HepG2 (cell line): ENCODE data around the gene CYP21A2. TPM values are rescaled to one million over a fixed set of nuclear protein-coding genes. Genes with fewer than 3 reads are reported as not detected.

Experiments
- ATRX ChIP-seq: sonication (generic); formaldehyde crosslinking; IDR thresholded peaks from 2 replicates; pipeline ENCODE4 v1.4.0; 2020; ENCODE audit warnings: missing genetic modification reagents, borderline replicate concordance
- CEBPB ChIP-seq: IDR thresholded peaks from 2 replicates; pipeline ENCODE4 v1.6.1; 2011; ENCODE audit warnings: low read depth, low read length, improper control_type of control experiment, borderline replicate concordance
- HNRNPUL1 ChIP-seq: fragments of 200-400 bp; formaldehyde crosslinking; IDR thresholded peaks from 2 replicates; pipeline ENCODE4 v1.6.1; 2017; ENCODE audit warnings: low read depth, mild to moderate bottlenecking, low read length, moderate library complexity
- KAT2B ChIP-seq: fragments of 150-350 bp; IDR thresholded peaks from 2 replicates; pipeline ENCODE4 v1.6.1; 2014; ENCODE audit warnings: low read depth, low read length, borderline replicate concordance
- PCBP2 ChIP-seq: fragments of 200-400 bp; formaldehyde crosslinking; optimal IDR thresholded peaks from 2 replicates; pipeline ENCODE3; 2018; ENCODE audit warnings: low read length, low read depth; ENCODE audit not compliant: poor library complexity, severe bottlenecking
- REST ChIP-seq, 2 experiments: IDR thresholded peaks; 2 replicates each; pipeline ENCODE4 v1.6.1; 2011 to 2012; ENCODE audit warnings: low read length in 2 of 2, borderline replicate concordance in 1 of 2, low read depth in 1 of 2, mild to moderate bottlenecking in 1 of 2, moderate library complexity in 1 of 2
- SNAPC2 ChIP-seq: sonication (generic); formaldehyde crosslinking; IDR thresholded peaks from 2 replicates; pipeline ENCODE4 v1.8.1; 2022; ENCODE audit warnings: mild to moderate bottlenecking, missing genetic modification reagents
- YEATS4 ChIP-seq: sonication (generic); formaldehyde crosslinking; IDR thresholded peaks from 2 replicates; pipeline ENCODE4 v1.4.0; 2020; ENCODE audit warnings: missing genetic modification reagents, borderline replicate concordance
- ZC3H4 ChIP-seq: sonication (generic); formaldehyde crosslinking; IDR thresholded peaks from 2 replicates; pipeline ENCODE4 v1.4.0; 2020; ENCODE audit warnings: missing genetic modification reagents, borderline replicate concordance
- ZFP1 ChIP-seq: IDR thresholded peaks from 2 replicates; pipeline ENCODE4 v1.6.1; 2016
- ZKSCAN1 ChIP-seq: fragments of 150-350 bp; IDR thresholded peaks from 2 replicates; pipeline ENCODE4 v1.6.1; 2014; ENCODE audit warnings: low read length
- ZNF253 ChIP-seq: sonication (generic); formaldehyde crosslinking; IDR thresholded peaks from 2 replicates; pipeline ENCODE4 v1.8.0; 2022; ENCODE audit warnings: mild to moderate bottlenecking, missing genetic modification reagents, borderline replicate concordance
- ZNF547 ChIP-seq: sonication (generic); formaldehyde crosslinking; IDR thresholded peaks from 2 replicates; pipeline ENCODE4 v1.5.1; 2020; ENCODE audit warnings: mild to moderate bottlenecking, missing genetic modification reagents
- ZNF563 ChIP-seq: sonication (generic); formaldehyde crosslinking; IDR thresholded peaks from 2 replicates; pipeline ENCODE4 v1.8.0; 2022; ENCODE audit warnings: mild to moderate bottlenecking, moderate library complexity, missing genetic modification reagents
- ZNF746 ChIP-seq: sonication (generic); formaldehyde crosslinking; IDR thresholded peaks from 2 replicates; pipeline ENCODE4 v1.8.0; 2022; ENCODE audit warnings: mild to moderate bottlenecking, missing genetic modification reagents
- ZNF841 ChIP-seq: sonication (generic); formaldehyde crosslinking; IDR thresholded peaks from 2 replicates; pipeline ENCODE4 v1.8.1; 2023; ENCODE audit warnings: missing genetic modification reagents, borderline replicate concordance
- polyA plus RNA-seq, 8 experiments: library from polyadenylated mRNA; depleted of rRNA in 3 of 8; stranded (reverse) in 7 of 8; unstranded in 1 of 8; fragments of >200 nt; fragmentation: Illumina TruSeq in 4 of 8; extraction: Trizol in 4 of 8; gene quantifications; 2 replicates each; pipeline versions ENCODE4 v1.2.1 to v1.2.3, GENCODE V29; 2011 to 2016; ENCODE audit warnings: low read depth in 4 of 8, missing spikeins in 1 of 8, mixed read lengths in 1 of 8; ENCODE audit not compliant: insufficient read depth in 1 of 8
- total RNA-seq, 5 experiments: library from RNA; depleted of rRNA; stranded (reverse); fragments of >200 nt; fragmentation: Illumina TruSeq; extraction: Trizol; gene quantifications; 2 replicates each; pipeline ENCODE4 v1.2.3, GENCODE V29; 2016; ENCODE audit warnings: low read depth in 1 of 5
- TF ChIP-seq, protein P1 (sequence below): sonication (generic); formaldehyde crosslinking; conservative IDR thresholded peaks from 2 replicates; pipeline ENCODE4 v1.5.0; 2020; ENCODE audit warnings: missing genetic modification reagents
- TF ChIP-seq, protein P2 (sequence below): sonication (generic); formaldehyde crosslinking; IDR thresholded peaks from 2 replicates; pipeline ENCODE4 v1.9.0; 2021; ENCODE audit warnings: mild to moderate bottlenecking, missing genetic modification reagents

The CYP21A2 gene
- total and polyA plus RNA-seq, 2 of the 13 experiments (the other 11 are each of a cell fraction or from before 2014, with no cell fraction given): 1.5 to 6.3 TPM

DNA sequence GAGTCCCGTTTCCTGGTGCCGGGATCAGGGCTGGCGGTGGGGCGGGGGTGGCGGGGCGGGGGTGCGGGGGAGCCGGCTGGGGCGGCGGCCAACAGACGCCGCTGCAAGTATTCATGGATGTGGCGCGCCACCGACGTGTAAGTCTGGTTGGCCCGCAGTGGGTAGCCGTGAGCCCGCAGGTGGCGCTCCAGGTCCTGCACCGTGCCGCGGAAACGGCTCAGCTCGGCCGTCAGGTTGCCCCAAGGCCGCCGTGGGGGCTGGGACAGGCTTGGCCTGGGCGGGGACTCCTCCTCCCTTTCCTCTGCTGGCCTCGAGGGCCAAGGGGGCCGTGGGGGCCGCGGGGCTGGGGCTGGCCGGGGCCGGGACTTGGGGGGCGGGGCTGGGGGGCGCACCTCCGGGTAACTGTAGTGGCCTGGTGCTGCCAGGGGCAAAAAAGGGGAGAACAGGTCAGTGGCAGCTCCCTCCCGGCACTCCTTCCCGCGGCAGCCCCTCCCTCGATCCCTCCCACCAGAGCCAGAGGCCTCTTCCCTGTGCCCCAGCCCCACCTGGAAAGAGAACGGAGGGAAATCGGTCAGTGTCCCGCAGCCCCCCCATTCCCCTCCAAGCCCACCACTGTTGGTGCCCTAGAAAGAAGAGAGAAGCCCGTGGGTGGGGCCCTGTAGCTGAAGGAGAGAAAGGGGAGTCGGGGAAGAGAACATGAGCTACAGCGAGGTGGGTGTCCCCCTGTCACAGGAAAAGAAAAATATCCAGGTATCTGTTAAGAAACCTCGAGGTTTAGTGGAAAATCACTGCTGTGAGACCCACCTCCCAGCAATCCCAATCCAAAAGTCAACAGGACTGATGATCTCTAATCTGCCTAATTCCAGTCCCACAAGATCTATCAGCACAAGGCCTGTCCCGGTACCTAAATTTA, 49.6 kb downstream of the CYP21A2 start (continued):
- TF ChIP-seq ZC3H4 (CRISPR knock-in tag) (no peak), ZNF841 (CRISPR knock-in tag) (no peak), YEATS4 (CRISPR knock-in tag) (no peak), ZNF547 (CRISPR knock-in tag) (no peak), ZKSCAN1 (no peak), HNRNPUL1 (no peak), REST (IDR thresholded peaks at IDR 0.05; ENCODE audit: borderline replicate concordance in 1 of 2, low read depth in 1 of 2, low read length in 2 of 2) (no peak), ZNF746 (CRISPR knock-in tag) (no peak), SNAPC2 (CRISPR knock-in tag) (no peak), ZNF253 (CRISPR knock-in tag) (no peak), PCBP2 (no peak), CEBPB (no peak), ZNF563 (CRISPR knock-in tag) (no peak), ZFP1 (CRISPR knock-in tag) (no peak), KAT2B (no peak), ATRX (CRISPR knock-in tag) (no peak)
- TF ChIP-seq, protein P1, sequence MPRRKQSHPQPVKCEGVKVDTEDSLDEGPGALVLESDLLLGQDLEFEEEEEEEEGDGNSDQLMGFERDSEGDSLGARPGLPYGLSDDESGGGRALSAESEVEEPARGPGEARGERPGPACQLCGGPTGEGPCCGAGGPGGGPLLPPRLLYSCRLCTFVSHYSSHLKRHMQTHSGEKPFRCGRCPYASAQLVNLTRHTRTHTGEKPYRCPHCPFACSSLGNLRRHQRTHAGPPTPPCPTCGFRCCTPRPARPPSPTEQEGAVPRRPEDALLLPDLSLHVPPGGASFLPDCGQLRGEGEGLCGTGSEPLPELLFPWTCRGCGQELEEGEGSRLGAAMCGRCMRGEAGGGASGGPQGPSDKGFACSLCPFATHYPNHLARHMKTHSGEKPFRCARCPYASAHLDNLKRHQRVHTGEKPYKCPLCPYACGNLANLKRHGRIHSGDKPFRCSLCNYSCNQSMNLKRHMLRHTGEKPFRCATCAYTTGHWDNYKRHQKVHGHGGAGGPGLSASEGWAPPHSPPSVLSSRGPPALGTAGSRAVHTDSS (CRISPR knock-in tag): no peak
- TF ChIP-seq, protein P2, sequence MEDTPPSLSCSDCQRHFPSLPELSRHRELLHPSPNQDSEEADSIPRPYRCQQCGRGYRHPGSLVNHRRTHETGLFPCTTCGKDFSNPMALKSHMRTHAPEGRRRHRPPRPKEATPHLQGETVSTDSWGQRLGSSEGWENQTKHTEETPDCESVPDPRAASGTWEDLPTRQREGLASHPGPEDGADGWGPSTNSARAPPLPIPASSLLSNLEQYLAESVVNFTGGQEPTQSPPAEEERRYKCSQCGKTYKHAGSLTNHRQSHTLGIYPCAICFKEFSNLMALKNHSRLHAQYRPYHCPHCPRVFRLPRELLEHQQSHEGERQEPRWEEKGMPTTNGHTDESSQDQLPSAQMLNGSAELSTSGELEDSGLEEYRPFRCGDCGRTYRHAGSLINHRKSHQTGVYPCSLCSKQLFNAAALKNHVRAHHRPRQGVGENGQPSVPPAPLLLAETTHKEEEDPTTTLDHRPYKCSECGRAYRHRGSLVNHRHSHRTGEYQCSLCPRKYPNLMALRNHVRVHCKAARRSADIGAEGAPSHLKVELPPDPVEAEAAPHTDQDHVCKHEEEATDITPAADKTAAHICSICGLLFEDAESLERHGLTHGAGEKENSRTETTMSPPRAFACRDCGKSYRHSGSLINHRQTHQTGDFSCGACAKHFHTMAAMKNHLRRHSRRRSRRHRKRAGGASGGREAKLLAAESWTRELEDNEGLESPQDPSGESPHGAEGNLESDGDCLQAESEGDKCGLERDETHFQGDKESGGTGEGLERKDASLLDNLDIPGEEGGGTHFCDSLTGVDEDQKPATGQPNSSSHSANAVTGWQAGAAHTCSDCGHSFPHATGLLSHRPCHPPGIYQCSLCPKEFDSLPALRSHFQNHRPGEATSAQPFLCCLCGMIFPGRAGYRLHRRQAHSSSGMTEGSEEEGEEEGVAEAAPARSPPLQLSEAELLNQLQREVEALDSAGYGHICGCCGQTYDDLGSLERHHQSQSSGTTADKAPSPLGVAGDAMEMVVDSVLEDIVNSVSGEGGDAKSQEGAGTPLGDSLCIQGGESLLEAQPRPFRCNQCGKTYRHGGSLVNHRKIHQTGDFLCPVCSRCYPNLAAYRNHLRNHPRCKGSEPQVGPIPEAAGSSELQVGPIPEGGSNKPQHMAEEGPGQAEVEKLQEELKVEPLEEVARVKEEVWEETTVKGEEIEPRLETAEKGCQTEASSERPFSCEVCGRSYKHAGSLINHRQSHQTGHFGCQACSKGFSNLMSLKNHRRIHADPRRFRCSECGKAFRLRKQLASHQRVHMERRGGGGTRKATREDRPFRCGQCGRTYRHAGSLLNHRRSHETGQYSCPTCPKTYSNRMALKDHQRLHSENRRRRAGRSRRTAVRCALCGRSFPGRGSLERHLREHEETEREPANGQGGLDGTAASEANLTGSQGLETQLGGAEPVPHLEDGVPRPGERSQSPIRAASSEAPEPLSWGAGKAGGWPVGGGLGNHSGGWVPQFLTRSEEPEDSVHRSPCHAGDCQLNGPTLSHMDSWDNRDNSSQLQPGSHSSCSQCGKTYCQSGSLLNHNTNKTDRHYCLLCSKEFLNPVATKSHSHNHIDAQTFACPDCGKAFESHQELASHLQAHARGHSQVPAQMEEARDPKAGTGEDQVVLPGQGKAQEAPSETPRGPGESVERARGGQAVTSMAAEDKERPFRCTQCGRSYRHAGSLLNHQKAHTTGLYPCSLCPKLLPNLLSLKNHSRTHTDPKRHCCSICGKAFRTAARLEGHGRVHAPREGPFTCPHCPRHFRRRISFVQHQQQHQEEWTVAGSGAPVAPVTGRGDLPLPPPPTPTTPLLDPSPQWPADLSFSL (CRISPR knock-in tag): no peak
